Transverse colon (tissue), 4 donors: Measurements from ENCODE around the gene UTP25. TPM values are rescaled to one million over a fixed set of nuclear protein-coding genes. Genes with fewer than 3 reads are reported as not detected.

Source experiments
- DNase-seq: peaks from one replicate; pipeline ENCODE4 v3.0.0-alpha.2; 2019
- H3K27ac ChIP-seq, 4 donors: fragments of 200-600 bp; sonication (generic); 2 replicates each; pipeline ENCODE4 v1.5.1; 2016 to 2018; ENCODE audit warnings: inconsistent platforms in 4 of 4
- H3K27me3 ChIP-seq: fragments of 200-600 bp; sonication (generic); 2 replicates; pipeline ENCODE4 v1.5.1; 2017; ENCODE audit warnings: inconsistent platforms
- H3K36me3 ChIP-seq, 4 donors: fragments of 200-600 bp; sonication (generic); 2 replicates each; pipeline ENCODE4 v1.5.1; 2017 to 2019; ENCODE audit warnings: inconsistent platforms in 4 of 4
- H3K4me1 ChIP-seq, 4 donors: fragments of 200-600 bp; sonication (generic); 2 replicates each; pipeline ENCODE4 v1.5.1; 2017 to 2020; ENCODE audit warnings: inconsistent platforms in 4 of 4
- H3K4me3 ChIP-seq, 4 donors: fragments of 200-600 bp; sonication (generic); 1 replicate in 1 of 4; 2 replicates in 3 of 4; pipeline versions ENCODE4 v1.5.1 to v1.6.1; 2017 to 2019; ENCODE audit warnings: inconsistent platforms in 4 of 4
- H3K9me3 ChIP-seq, 2 donors: fragments of 200-600 bp; sonication (generic); 2 replicates each; pipeline ENCODE4 v1.5.1; 2017 to 2019; ENCODE audit warnings: inconsistent platforms in 2 of 2
- EP300 ChIP-seq: sonication (generic); formaldehyde crosslinking; IDR thresholded peaks from one replicate; pipeline ENCODE4 v1.6.1; 2017; ENCODE audit warnings: antibody characterized with exemption, low read depth
- POLR2A ChIP-seq: fragments of 450-650 bp; IDR thresholded peaks from one replicate; pipeline ENCODE4 v1.6.1; 2016; ENCODE audit warnings: antibody characterized with exemption, mild to moderate bottlenecking, moderate library complexity
- POLR2AphosphoS5 ChIP-seq, 3 donors: sonication (generic); formaldehyde crosslinking; IDR thresholded peaks; one replicate each; pipeline ENCODE4 v1.6.1; 2016; ENCODE audit warnings: antibody characterized with exemption in 3 of 3
- WGBS, 2 donors: methylation state at CpG; one replicate each; pipeline ENCODE4 v1.1.5; 2018; ENCODE audit warnings: low coverage in 1 of 2; 5-methylcytosine and 5-hydroxymethylcytosine counted together
- in situ Hi-C, 4 donors: fragments of 200-750 bp; cut with MboI; loops; one replicate each; pipeline versions ENCODE4 v1.15.0 to v1.15.1; 2017; ENCODE audit warnings: low sequenced_read_pairs in 3 of 4, low pct_ligation_motif_present in 1 of 4, low pct_unique_long_range_greater_than_20kb in 1 of 4
- intact Hi-C: fragments of 100-400 bp; cut with DNase I; formaldehyde crosslinking; loops from one replicate; pipeline ENCODE4 v1.15.1; 2023; ENCODE audit warnings: low total_unique reads
- total RNA-seq, 4 donors: library from RNA; depleted of rRNA; stranded (reverse); fragments of >200 nt; gene quantifications; one replicate each; pipeline ENCODE4 v1.1.0, GENCODE V29; 2016
- TF ChIP-seq, protein P1 (sequence below), 5 experiments: fragments of 200-600 bp in 3 of 5; fragments of 450-650 bp in 2 of 5; sonication (generic) in 3 of 5; IDR thresholded peaks; 1 replicate in 2 of 5; 2 replicates in 3 of 5; pipeline ENCODE4 v1.5.1; 2016 to 2017; ENCODE audit warnings: antibody characterized with exemption in 5 of 5, inconsistent platforms in 3 of 5, mild to moderate bottlenecking in 2 of 5, moderate library complexity in 1 of 5

Gene UTP25
- total RNA-seq, 4 donors from 2014 or later: 1.1 to 13.7 (median 6.1) TPM

DNA sequence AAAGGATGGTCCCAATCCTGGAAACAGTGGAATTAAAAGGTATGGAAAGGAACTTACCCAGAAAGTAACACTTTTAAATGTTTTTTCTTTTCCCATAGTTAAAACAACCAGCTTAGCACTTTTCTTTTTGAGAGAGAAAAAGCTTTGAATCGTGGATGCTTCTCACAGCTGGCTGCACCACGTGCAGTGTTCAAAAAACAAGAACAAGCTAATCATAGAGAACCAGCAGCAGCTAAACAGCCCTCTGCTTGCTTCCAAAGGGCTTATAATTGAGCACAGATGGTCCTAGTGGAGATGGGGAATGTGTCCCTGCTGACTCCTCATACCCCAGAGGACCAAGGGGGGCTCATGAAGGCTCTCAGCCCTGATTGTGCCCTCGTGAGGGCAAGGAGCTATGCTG is 26.4 kb downstream of the UTP25 start:
- Histone ChIP-seq H3K27ac (no peak overlapping the region), H3K27me3 (no peaks in the 10 kb centered on the region), H3K36me3 (peaks cover 0 to 34% (median 14%) of the 10 kb centered on the region in 4 donors), H3K9me3 (no peaks in the 10 kb centered on the region), H3K4me3 (no peak overlapping the region), H3K4me1 (no peaks in the 10 kb centered on the region)
- 50 to 91% methylated on average over 1 to 3 of the region's 3 CpGs for WGBS, 2 donors
- no peak for DNase-seq
- intact Hi-C loops (no loop called here), in situ Hi-C loops (loop anchor here in 2 of 4 donors (25.0 kb wide), 2 partner anchors 133 to 458 kb away; no protein-coding TSS in a partner anchor)
- TF ChIP-seq EP300: no peak
- TF ChIP-seq POLR2A: no peak
- TF ChIP-seq, protein P1, sequence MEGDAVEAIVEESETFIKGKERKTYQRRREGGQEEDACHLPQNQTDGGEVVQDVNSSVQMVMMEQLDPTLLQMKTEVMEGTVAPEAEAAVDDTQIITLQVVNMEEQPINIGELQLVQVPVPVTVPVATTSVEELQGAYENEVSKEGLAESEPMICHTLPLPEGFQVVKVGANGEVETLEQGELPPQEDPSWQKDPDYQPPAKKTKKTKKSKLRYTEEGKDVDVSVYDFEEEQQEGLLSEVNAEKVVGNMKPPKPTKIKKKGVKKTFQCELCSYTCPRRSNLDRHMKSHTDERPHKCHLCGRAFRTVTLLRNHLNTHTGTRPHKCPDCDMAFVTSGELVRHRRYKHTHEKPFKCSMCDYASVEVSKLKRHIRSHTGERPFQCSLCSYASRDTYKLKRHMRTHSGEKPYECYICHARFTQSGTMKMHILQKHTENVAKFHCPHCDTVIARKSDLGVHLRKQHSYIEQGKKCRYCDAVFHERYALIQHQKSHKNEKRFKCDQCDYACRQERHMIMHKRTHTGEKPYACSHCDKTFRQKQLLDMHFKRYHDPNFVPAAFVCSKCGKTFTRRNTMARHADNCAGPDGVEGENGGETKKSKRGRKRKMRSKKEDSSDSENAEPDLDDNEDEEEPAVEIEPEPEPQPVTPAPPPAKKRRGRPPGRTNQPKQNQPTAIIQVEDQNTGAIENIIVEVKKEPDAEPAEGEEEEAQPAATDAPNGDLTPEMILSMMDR (IDR thresholded peaks at IDR 0.05): no peak
- TF ChIP-seq POLR2AphosphoS5 (IDR thresholded peaks at IDR 0.05): no peak

DNA sequence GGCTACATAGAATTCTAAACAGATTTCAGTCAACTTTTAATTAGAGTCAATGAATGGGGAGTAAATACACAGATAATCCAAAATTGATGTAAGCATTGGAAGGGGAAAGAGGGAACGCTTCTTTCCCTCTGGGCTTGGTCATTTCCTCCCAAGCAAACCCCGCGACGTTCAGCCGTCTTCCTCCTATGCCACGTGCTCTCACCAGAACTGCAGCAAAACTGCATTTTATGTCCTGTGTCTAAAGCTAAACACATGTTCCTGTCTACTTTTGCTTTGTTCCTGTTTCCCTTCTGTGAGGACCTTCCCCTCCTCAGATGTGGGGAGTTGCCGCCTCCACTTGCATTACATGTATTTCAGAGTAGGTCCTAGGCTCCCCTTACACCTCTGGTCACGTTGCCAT is 27.2 kb downstream of the UTP25 start:
- no peak overlapping the region for H3K27ac ChIP-seq

DNA sequence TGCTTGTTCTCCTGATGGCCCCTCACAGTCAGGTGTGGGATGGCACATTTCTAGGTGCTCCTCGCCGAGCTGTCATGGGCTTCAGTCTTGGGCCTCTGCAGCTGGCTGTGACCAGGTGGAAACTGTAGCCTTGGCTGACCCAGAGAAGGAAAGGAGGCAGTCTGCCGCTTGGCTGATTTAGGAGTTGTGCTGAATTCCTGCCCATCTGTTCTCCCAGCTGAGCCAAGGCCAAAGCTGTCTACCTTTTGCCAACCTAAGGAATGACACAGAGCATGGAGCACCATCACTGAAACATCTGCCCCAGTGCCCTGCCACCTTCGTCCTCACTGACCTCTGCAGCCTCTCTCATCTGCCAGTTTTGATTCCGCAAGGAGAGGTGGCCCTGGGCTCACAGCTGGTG is 27.9 kb downstream of the UTP25 start:
- H3K36me3 ChIP-seq: peaks cover 0 to 33% (median 14%) of the 10 kb centered on the region in 4 donors
- in situ Hi-C loops: loop anchor here in 2 of 4 donors (25.0 kb wide), 2 partner anchors 132 to 457 kb away; no protein-coding TSS in a partner anchor
- DNase-seq: no peak

More for the DNA sequence above, 27.2 kb downstream of the UTP25 start:
- TF ChIP-seq POLR2A: no peak
- TF ChIP-seq EP300: no peak
- TF ChIP-seq, protein P1 (IDR thresholded peaks at IDR 0.05): no peak
- TF ChIP-seq POLR2AphosphoS5 (IDR thresholded peaks at IDR 0.05): no peak
- WGBS, 2 donors: 82 to 86% methylated on average over 8 of the region's 8 CpGs
- intact Hi-C loops (no loop called here), in situ Hi-C loops (loop anchor here in 2 of 4 donors (25.0 kb wide), 2 partner anchors 132 to 457 kb away; no protein-coding TSS in a partner anchor)
- Histone ChIP-seq H3K27me3 (no peaks in the 10 kb centered on the region), H3K4me1 (no peaks in the 10 kb centered on the region), H3K36me3 (peaks cover 0 to 33% (median 14%) of the 10 kb centered on the region in 4 donors), H3K9me3 (no peaks in the 10 kb centered on the region), H3K4me3 (no peak overlapping the region)
- DNase-seq: no peak

DNA sequence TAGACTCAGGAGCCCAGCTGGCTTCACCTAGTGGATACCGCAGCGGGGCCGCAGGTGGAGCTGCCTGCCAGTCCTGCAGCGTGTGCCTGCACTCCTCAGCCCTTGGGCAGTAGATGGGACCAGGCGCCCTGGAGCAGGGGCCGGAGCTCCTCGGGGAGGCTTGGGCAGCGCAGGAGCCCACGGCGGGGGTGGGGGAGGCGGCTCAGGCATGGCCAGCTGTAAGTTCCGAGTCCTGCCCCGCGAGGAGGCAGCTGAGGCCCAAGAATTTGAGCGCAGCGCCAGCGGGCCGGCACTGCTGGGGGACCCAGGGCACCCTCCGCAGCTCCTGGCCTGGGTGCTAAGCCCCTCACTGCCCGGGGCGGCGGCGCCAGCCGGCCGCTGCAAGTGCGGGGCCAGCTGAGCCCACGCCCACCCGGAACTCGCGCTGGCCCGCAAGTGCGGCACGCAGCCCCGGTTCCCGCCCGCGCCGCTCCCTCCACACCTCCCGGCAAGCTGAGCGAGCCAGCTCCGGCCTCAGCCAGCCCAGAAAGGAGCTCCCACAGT is 30.9 kb downstream of the UTP25 start:
- WGBS, 2 donors: 95% methylated on average over 37 of the region's 41 CpGs; no CpG with 5 or more reads in 1 of the 2 donors
- intact Hi-C loops (no loop called here), in situ Hi-C loops (loop anchor here in 2 of 4 donors (25.0 kb wide), 2 partner anchors 129 to 454 kb away; no protein-coding TSS in a partner anchor)
- Histone ChIP-seq H3K4me3 (no peak overlapping the region), H3K27ac (no peak overlapping the region), H3K9me3 (no peaks in the 10 kb centered on the region), H3K4me1 (no peaks in the 10 kb centered on the region), H3K36me3 (peaks cover 0 to 13% (median 3%) of the 10 kb centered on the region in 4 donors), H3K27me3 (peaks cover 17% of the 10 kb centered on the region)
- DNase-seq: no peak
- TF ChIP-seq POLR2A (no peak), POLR2AphosphoS5 (IDR thresholded peaks at IDR 0.05) (no peak), EP300 (no peak)
- TF ChIP-seq, protein P1 (IDR thresholded peaks at IDR 0.05): no peak

More for the DNA sequence above, 27.9 kb downstream of the UTP25 start:
- intact Hi-C loops: no loop called here
- no peak overlapping the region for H3K4me3 ChIP-seq
- no peaks in the 10 kb centered on the region for H3K4me1 ChIP-seq
- no peaks in the 10 kb centered on the region for H3K27me3 ChIP-seq
- TF ChIP-seq, protein P1 (IDR thresholded peaks at IDR 0.05): no peak
- TF ChIP-seq EP300: no peak
- no peak for TF ChIP-seq POLR2A
- no peak for TF ChIP-seq POLR2AphosphoS5 (IDR thresholded peaks at IDR 0.05)
- WGBS, 2 donors: 87% methylated on average over 5 of the region's 5 CpGs; no CpG with 5 or more reads in 1 of the 2 donors
- H3K27ac ChIP-seq: no peak overlapping the region
- no peaks in the 10 kb centered on the region for H3K9me3 ChIP-seq
